HepG2 (cell line): Measurements from ENCODE around the gene PKN2. TPM values are rescaled to one million over a fixed set of nuclear protein-coding genes. Genes with fewer than 3 reads are reported as not detected.
"Not testable (repeated sequence)": the region's sequence is repeated elsewhere in the genome, so short reads cannot be mapped to it uniquely, and the experiment has no call there.

Experiments
- ATAC-seq: fragments of 200-7000 bp; cut with Tn5 transposase; 3 replicates; pipeline ENCODE4 v1.9.1; 2020; ENCODE audit warnings: mild to moderate bottlenecking, moderate library complexity
- BruUV-seq: library from RNA; stranded (reverse); fragments of 400-500 nt; replicated peaks from 2 replicates; lab custom pipeline; 2021; lab: Mats Ljungman, UMichigan
- CTCF ChIA-PET: fragments of 300-600 bp; formaldehyde crosslinking; extraction: SDS; loops from one replicate; lab custom pipeline; 2021; ENCODE audit warnings: low total read pairs, inconsistent platforms, low intra/inter-chr PET ratio; lab: Yijun Ruan, JAX
- POLR2A ChIA-PET: fragments of 350-600 bp; sonication (Branson Sonifier 250); formaldehyde crosslinking; loops from one replicate; lab custom pipeline; 2020; ENCODE audit warnings: antibody characterized with exemption, inconsistent platforms; lab: Yijun Ruan, JAX
- DNase-seq: peaks from one replicate; pipeline ENCODE4 v3.0.0-alpha.2; 2015; ENCODE audit warnings: low spot score
- FAIRE-seq: peaks from 3 replicates; lab custom pipeline; 2011; peaks lifted over from hg19 to GRCh38; lab: Jason Lieb, UNC
- H2AFZ ChIP-seq: one replicate; pipeline ENCODE4 v1.6.1; 2011; ENCODE audit warnings: low read length, inconsistent platforms
- H3K27ac ChIP-seq: fragments of 300-600 bp; 3 replicates; pipeline ENCODE4 v1.8.0; 2011; ENCODE audit warnings: mixed run types, mild to moderate bottlenecking, mixed read lengths, low read length, inconsistent platforms; ENCODE audit not compliant: insufficient read depth; ENCODE audit errors: extremely low read length
- H3K27me3 ChIP-seq, 2 experiments: fragments of 200-600 bp in 1 of 2; 2 replicates in 1 of 2; 3 replicates in 1 of 2; pipeline versions ENCODE4 v1.6.0 to v1.8.0; 2011; ENCODE audit warnings: low read length in 2 of 2, mild to moderate bottlenecking in 2 of 2, moderate library complexity in 2 of 2, inconsistent platforms in 1 of 2; ENCODE audit not compliant: insufficient read depth in 2 of 2, control insufficient read depth in 1 of 2
- H3K36me3 ChIP-seq, 2 experiments: fragments of 200-600 bp in 1 of 2; replicated peaks in 1 of 2; 2 replicates in 1 of 2; 3 replicates in 1 of 2; pipeline versions ENCODE4 v1.5.1 to v1.8.0; 2011; ENCODE audit warnings: low read length in 2 of 2, inconsistent platforms in 1 of 2; ENCODE audit not compliant: insufficient read depth in 2 of 2, control insufficient read depth in 1 of 2
- H3K4me1 ChIP-seq: 2 replicates; pipeline ENCODE4 v1.5.1; 2012; ENCODE audit warnings: low read length, inconsistent platforms; ENCODE audit not compliant: insufficient read depth
- H3K4me2 ChIP-seq: 2 replicates; pipeline ENCODE4 v1.6.0; 2011; ENCODE audit warnings: low read depth, low read length, inconsistent platforms
- H3K4me3 ChIP-seq, 3 experiments: fragments of 200-600 bp in 1 of 3; sonication (generic), shearing (Covaris generic) in 1 of 3; replicated peaks in 1 of 3; 2 replicates each; pipeline ENCODE4 v1.5.1; 2011 to 2016; ENCODE audit warnings: low read length in 3 of 3, inconsistent platforms in 2 of 3, low read depth in 2 of 3, mild to moderate bottlenecking in 2 of 3, control low read depth in 1 of 3, mixed read lengths in 1 of 3; ENCODE audit not compliant: insufficient read depth in 1 of 3
- H3K79me2 ChIP-seq: one replicate; pipeline ENCODE4 v1.6.1; 2011; ENCODE audit warnings: low read length, inconsistent platforms; ENCODE audit not compliant: insufficient read depth
- H3K9ac ChIP-seq: 2 replicates; pipeline ENCODE4 v1.6.0; 2011; ENCODE audit warnings: mild to moderate bottlenecking, low read depth, low read length, inconsistent platforms; ENCODE audit not compliant: insufficient read depth
- H3K9me3 ChIP-seq: 2 replicates; pipeline ENCODE4 v1.5.1; 2012; ENCODE audit warnings: mild to moderate bottlenecking, low read length
- H4K20me1 ChIP-seq: 2 replicates; pipeline ENCODE4 v1.6.0; 2011; ENCODE audit warnings: inconsistent platforms, mild to moderate bottlenecking, low read length, moderate library complexity; ENCODE audit not compliant: insufficient read depth
- PPARG ChIP-seq: conservative IDR thresholded peaks from 2 replicates; pipeline ENCODE4 v1.6.1; 2016; ENCODE audit warnings: missing biosample characterization, missing genetic modification reagents
- RBAK ChIP-seq: sonication (generic); formaldehyde crosslinking; IDR thresholded peaks from 2 replicates; pipeline ENCODE4 v1.5.1; 2020; ENCODE audit warnings: mild to moderate bottlenecking, missing genetic modification reagents
- ZNF496 ChIP-seq: sonication (generic); formaldehyde crosslinking; IDR thresholded peaks from 2 replicates; pipeline ENCODE4 v1.8.1; 2023; ENCODE audit warnings: mild to moderate bottlenecking, moderate library complexity, missing genetic modification reagents; ENCODE audit not compliant: insufficient replicate concordance
- ZNF530 ChIP-seq: sonication (generic); formaldehyde crosslinking; IDR thresholded peaks from 2 replicates; pipeline ENCODE4 v1.5.0; 2020; ENCODE audit warnings: low read depth, mild to moderate bottlenecking, missing genetic modification reagents
- ZNF570 ChIP-seq: sonication (generic); formaldehyde crosslinking; IDR thresholded peaks from 2 replicates; pipeline ENCODE4 v1.4.0; 2020; ENCODE audit warnings: mild to moderate bottlenecking, missing genetic modification reagents, borderline replicate concordance
- WGBS: methylation state at CpG from one replicate; pipeline ENCODE4 v1.1.6; 2017; ENCODE audit warnings: low lambda C conversion rate; 5-methylcytosine and 5-hydroxymethylcytosine counted together
- in situ Hi-C: cut with HindIII; loops from 2 replicates; pipeline ENCODE4 v1.10.0; 2017; ENCODE audit warnings: low pct_unique_long_range_greater_than_20kb; ENCODE audit not compliant: extremely low pct_ligation_motif_present
- intact Hi-C: fragments of 100-400 bp; cut with micrococcal nuclease; formaldehyde crosslinking; loops from one replicate; pipeline ENCODE4 v1.10.0; 2022; ENCODE audit not compliant: unreplicated experiment
- polyA plus RNA-seq, 8 experiments: library from polyadenylated mRNA; depleted of rRNA in 3 of 8; stranded (reverse) in 7 of 8; unstranded in 1 of 8; fragments of >200 nt; fragmentation: Illumina TruSeq in 4 of 8; extraction: Trizol in 4 of 8; gene quantifications; 2 replicates each; pipeline versions ENCODE4 v1.2.1 to v1.2.3, GENCODE V29; 2011 to 2016; ENCODE audit warnings: low read depth in 4 of 8, missing spikeins in 1 of 8, mixed read lengths in 1 of 8; ENCODE audit not compliant: insufficient read depth in 1 of 8
- total RNA-seq, 5 experiments: library from RNA; depleted of rRNA; stranded (reverse); fragments of >200 nt; fragmentation: Illumina TruSeq; extraction: Trizol; gene quantifications; 2 replicates each; pipeline ENCODE4 v1.2.3, GENCODE V29; 2016; ENCODE audit warnings: low read depth in 1 of 5
- TF ChIP-seq, protein P1 (sequence below): sonication (generic); formaldehyde crosslinking; IDR thresholded peaks from 2 replicates; pipeline ENCODE4 v1.4.0; 2020; ENCODE audit warnings: missing genetic modification reagents, mild to moderate bottlenecking, borderline replicate concordance

PKN2 gene
- total and polyA plus RNA-seq, 2 of the 13 experiments (the other 11 are each of a cell fraction or from before 2014, with no cell fraction given) = 17.0 to 29.4 TPM

DNA sequence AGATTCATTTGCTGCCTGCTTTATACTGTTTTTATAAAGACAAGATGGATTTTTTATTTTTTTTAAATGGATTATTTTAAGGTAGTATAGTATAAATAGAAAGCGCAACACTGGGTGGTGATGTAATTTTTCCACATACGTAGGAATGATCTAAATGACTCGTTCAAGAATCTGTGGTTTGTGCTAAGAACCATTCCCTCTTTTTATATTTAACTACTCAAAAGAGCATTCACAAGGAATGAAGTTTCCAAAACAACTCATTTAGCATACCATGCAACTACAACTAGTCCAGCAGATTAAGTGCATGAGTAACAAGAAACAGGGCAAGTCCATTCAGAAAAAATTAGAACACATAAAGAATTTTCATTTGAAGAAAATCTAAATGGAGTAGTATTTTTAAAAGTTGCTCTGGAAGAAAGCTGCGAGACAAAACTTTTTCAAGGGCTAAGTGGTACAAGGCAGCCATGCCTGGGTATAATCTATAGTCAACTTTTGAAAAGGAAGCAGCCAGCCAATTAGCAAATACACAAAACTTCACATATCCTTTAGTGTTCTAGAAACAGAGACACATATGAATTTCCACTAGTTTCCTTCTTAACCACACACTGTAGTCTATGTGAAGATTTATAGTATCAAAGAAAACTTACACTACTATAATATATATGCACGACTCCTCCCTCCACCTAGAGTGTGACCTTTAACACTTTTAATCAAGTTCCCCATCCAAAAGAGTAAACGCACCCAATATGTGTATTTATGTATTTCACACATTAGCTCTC is 183.9 kb downstream of the PKN2 start:
- in situ Hi-C loops = no loop called here

DNA sequence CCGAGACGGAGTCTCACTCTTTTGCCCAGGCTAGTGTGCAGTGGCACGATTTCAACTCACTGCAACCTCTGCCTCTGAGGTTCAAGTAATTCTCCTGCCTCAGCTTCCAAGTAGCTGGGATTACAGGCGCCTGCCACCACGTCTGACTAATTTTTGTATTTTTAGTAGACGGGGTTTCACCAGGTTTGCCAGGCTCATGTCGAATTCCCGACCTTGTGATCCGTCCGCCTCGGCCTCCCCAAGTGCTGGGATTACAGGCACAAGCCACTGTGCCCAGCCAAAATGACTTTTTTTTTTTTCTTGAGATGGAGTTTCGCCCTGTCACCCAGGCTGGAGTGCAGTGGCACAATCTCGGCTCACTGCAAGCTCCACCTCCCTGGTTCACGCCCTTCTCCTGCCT is 185.6 kb downstream of the PKN2 start:
- CTCF ChIA-PET, H3K27ac ChIP-seq, H3K4me1 ChIP-seq, ATAC-seq, H3K27me3 ChIP-seq, POLR2A ChIA-PET, H3K36me3 ChIP-seq, H3K4me3 ChIP-seq, H3K9me3 ChIP-seq, DNase-seq, H3K9ac ChIP-seq, H3K4me2 ChIP-seq, H4K20me1 ChIP-seq, intact Hi-C loops, H2AFZ ChIP-seq, FAIRE-seq, BruUV-seq: not testable (repeated sequence)
- peaks cover 25% of the 10 kb centered on the region for H3K79me2 ChIP-seq
- in situ Hi-C loops = loop anchor here (10.0 kb wide), 1 partner anchor 215 kb away; no protein-coding TSS in a partner anchor
- 97% methylated on average over 14 of the region's 14 CpGs for WGBS

More for the DNA sequence above, 183.9 kb downstream of the PKN2 start:
- no peak for FAIRE-seq
- no peaks in the 10 kb centered on the region for H3K9me3 ChIP-seq
- H3K36me3 ChIP-seq = peaks cover 1 to 8% of the 10 kb centered on the region in 2 experiments; a peak in 4 of 5 replicates
- H3K4me1 ChIP-seq = no peaks in the 10 kb centered on the region
- BruUV-seq = no TSS peak
- H3K4me2 ChIP-seq = no peak overlapping the region
- ChIA-PET CTCF (no interaction called here), POLR2A (no interaction called here)
- H2AFZ ChIP-seq = no peak overlapping the region
- intact Hi-C loops = no loop called here
- no peaks in the 10 kb centered on the region for H4K20me1 ChIP-seq
- ATAC-seq = no peak
- no peak overlapping the region for H3K27ac ChIP-seq
- 96% methylated on average over 6 of the region's 6 CpGs for WGBS
- DNase-seq = no peak
- no peak overlapping the region for H3K9ac ChIP-seq
- TF ChIP-seq RBAK (CRISPR knock-in tag) (no peak), ZNF570 (CRISPR knock-in tag) (no peak), ZNF496 (CRISPR knock-in tag) (no peak), PPARG (CRISPR knock-in tag) (no peak), ZNF530 (CRISPR knock-in tag) (no peak)
- TF ChIP-seq, protein P1, sequence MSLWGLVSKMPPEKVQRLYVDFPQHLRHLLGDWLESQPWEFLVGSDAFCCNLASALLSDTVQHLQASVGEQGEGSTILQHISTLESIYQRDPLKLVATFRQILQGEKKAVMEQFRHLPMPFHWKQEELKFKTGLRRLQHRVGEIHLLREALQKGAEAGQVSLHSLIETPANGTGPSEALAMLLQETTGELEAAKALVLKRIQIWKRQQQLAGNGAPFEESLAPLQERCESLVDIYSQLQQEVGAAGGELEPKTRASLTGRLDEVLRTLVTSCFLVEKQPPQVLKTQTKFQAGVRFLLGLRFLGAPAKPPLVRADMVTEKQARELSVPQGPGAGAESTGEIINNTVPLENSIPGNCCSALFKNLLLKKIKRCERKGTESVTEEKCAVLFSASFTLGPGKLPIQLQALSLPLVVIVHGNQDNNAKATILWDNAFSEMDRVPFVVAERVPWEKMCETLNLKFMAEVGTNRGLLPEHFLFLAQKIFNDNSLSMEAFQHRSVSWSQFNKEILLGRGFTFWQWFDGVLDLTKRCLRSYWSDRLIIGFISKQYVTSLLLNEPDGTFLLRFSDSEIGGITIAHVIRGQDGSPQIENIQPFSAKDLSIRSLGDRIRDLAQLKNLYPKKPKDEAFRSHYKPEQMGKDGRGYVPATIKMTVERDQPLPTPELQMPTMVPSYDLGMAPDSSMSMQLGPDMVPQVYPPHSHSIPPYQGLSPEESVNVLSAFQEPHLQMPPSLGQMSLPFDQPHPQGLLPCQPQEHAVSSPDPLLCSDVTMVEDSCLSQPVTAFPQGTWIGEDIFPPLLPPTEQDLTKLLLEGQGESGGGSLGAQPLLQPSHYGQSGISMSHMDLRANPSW (CRISPR knock-in tag) = no peak
- no peak overlapping the region for H3K4me3 ChIP-seq
- H3K79me2 ChIP-seq = peaks cover 17% of the 10 kb centered on the region
- no peaks in the 10 kb centered on the region for H3K27me3 ChIP-seq
